PC-3 (cell line): ENCODE results near the gene RCOR1. TPM values are rescaled to one million over a fixed set of nuclear protein-coding genes. Genes with fewer than 3 reads are reported as not detected.

Experiments used
- ATAC-seq: fragments of 200-7000 bp; cut with Tn5 transposase; 2 replicates; pipeline ENCODE4 v1.9.1; 2020; ENCODE audit warnings: mild to moderate bottlenecking, moderate library complexity
- BruUV-seq: library from RNA; stranded (reverse); fragments of 400-500 nt; replicated peaks from 2 replicates; lab custom pipeline; 2021; lab: Mats Ljungman, UMichigan
- CTCF ChIA-PET: fragments of 300-600 bp; sonication (Branson Sonifier 250); formaldehyde crosslinking; loops from one replicate; lab custom pipeline; 2022; ENCODE audit warnings: antibody characterized with exemption; lab: Charles Lee
- POLR2A ChIA-PET: fragments of 300-600 bp; sonication (Branson Sonifier 250); formaldehyde crosslinking; loops from one replicate; lab custom pipeline; 2022; ENCODE audit warnings: antibody characterized with exemption; ENCODE audit not compliant: unreplicated experiment; lab: Charles Lee
- DNase-seq: peaks from one replicate; pipeline ENCODE4 v3.0.0-alpha.2; 2015
- H2AFZ ChIP-seq: fragments of 300-600 bp; sonication (generic); 2 replicates; pipeline ENCODE4 v1.6.0; 2016; ENCODE audit warnings: antibody characterized with exemption, low read length
- H3F3A ChIP-seq: fragments of 300-600 bp; sonication (generic); one replicate; pipeline ENCODE4 v1.6.0; 2017; ENCODE audit warnings: antibody characterized with exemption, low read length, control low read depth, mild to moderate bottlenecking; ENCODE audit not compliant: unreplicated experiment
- H3K27ac ChIP-seq: fragments of 300-600 bp; sonication (generic); 2 replicates; pipeline ENCODE4 v1.5.1; 2016; ENCODE audit warnings: mild to moderate bottlenecking, low read length
- H3K27me3 ChIP-seq: fragments of 300-600 bp; sonication (generic); 2 replicates; pipeline ENCODE4 v1.6.1; 2016; ENCODE audit warnings: low read length, mixed read lengths
- H3K36me3 ChIP-seq: fragments of 300-600 bp; sonication (generic); 2 replicates; pipeline ENCODE4 v1.6.1; 2016; ENCODE audit warnings: low read depth, mixed run types, low read length, mixed read lengths
- H3K4me1 ChIP-seq: fragments of 300-600 bp; sonication (generic); 2 replicates; pipeline ENCODE4 v1.5.1; 2016; ENCODE audit warnings: low read length; ENCODE audit not compliant: insufficient read depth
- H3K4me2 ChIP-seq: fragments of 300-600 bp; sonication (generic); 2 replicates; pipeline ENCODE4 v1.6.0; 2016; ENCODE audit warnings: low read length
- H3K4me3 ChIP-seq: fragments of 300-600 bp; sonication (generic); 2 replicates; pipeline ENCODE4 v1.5.1; 2016; ENCODE audit warnings: mild to moderate bottlenecking, low read length, mixed read lengths
- H3K79me2 ChIP-seq: fragments of 300-600 bp; sonication (generic); 2 replicates; pipeline ENCODE4 v1.6.1; 2017; ENCODE audit warnings: low read length, mixed read lengths
- H3K9ac ChIP-seq: fragments of 300-600 bp; sonication (generic); 2 replicates; pipeline ENCODE4 v1.6.0; 2016; ENCODE audit warnings: mild to moderate bottlenecking, low read length
- H3K9me2 ChIP-seq: fragments of 300-600 bp; sonication (generic); replicated peaks from 2 replicates; pipeline ENCODE4 v1.6.1; 2016; ENCODE audit warnings: mixed run types, low read length, mixed read lengths
- H3K9me3 ChIP-seq: fragments of 300-600 bp; sonication (generic); 2 replicates; pipeline ENCODE4 v1.6.1; 2016; ENCODE audit warnings: low read length, mixed read lengths
- H4K20me1 ChIP-seq: fragments of 300-600 bp; sonication (generic); 2 replicates; pipeline ENCODE4 v1.6.1; 2016; ENCODE audit warnings: low read length, mixed read lengths
- CTCF ChIP-seq: fragments of 300-600 bp; sonication (generic); conservative IDR thresholded peaks from 2 replicates; pipeline ENCODE4 v1.5.1; 2017; ENCODE audit warnings: antibody characterized with exemption, low read depth, mild to moderate bottlenecking, low read length
- EZH2 ChIP-seq: fragments of 300-600 bp; sonication (generic); IDR thresholded peaks from one replicate; pipeline ENCODE4 v1.6.1; 2017; ENCODE audit warnings: antibody characterized with exemption, mild to moderate bottlenecking, low read length; ENCODE audit not compliant: unreplicated experiment
- EZH2phosphoT487 ChIP-seq: fragments of 300-600 bp; sonication (generic); IDR thresholded peaks from 2 replicates; pipeline ENCODE4 v1.6.1; 2018; ENCODE audit warnings: mild to moderate bottlenecking, antibody characterized with exemption, low read length, borderline replicate concordance
- intact Hi-C: fragments of 100-400 bp; cut with micrococcal nuclease; formaldehyde crosslinking; loops from 2 replicates; pipeline ENCODE4 v1.9.0; 2023
- total RNA-seq: library from RNA; depleted of rRNA; stranded (reverse); fragments of >200 nt; gene quantifications from 2 replicates; pipeline ENCODE4 v1.2.3, GENCODE V29; 2014

The RCOR1 gene
- total RNA-seq, 1 experiment from 2014 or later = 22.2 TPM

- H3K4me3 ChIP-seq = no peak overlapping the region
- 0 out of 2 replicates have a peak, but pooled peaks cover 2% of the 10 kb centered on the region for H3K4me1 ChIP-seq
- no peaks in the 10 kb centered on the region for H3K9me2 ChIP-seq
- intact Hi-C loops = no loop called here
- no peak overlapping the region for H2AFZ ChIP-seq
- no peak overlapping the region for H3K4me2 ChIP-seq
- no TSS peak for BruUV-seq
- CTCF ChIA-PET = interaction anchor here (1.4 kb wide), 1 partner anchor 35 kb away, joined by 4 read pairs; no protein-coding TSS in a partner anchor
- peaks cover 6% of the 10 kb centered on the region; the same call in 1 of the 2 replicates for H3K36me3 ChIP-seq
- H3K79me2 ChIP-seq = peaks cover 96% of the 10 kb centered on the region
- no peak overlapping the region for H3K9ac ChIP-seq
- TF ChIP-seq EZH2phosphoT487 (no peak), CTCF (no peak), EZH2 (no peak)
- H3K9me3 ChIP-seq = no peaks in the 10 kb centered on the region
- POLR2A ChIA-PET = interaction anchor here (0.7 kb wide), 1 partner anchor 14 kb away, joined by 7 read pairs; no protein-coding TSS in a partner anchor
- no peaks in the 10 kb centered on the region for H3F3A ChIP-seq
- ATAC-seq (peak; percentile 31), DNase-seq (no peak)
- H3K27ac ChIP-seq = no peak overlapping the region
- peaks cover 50% of the 10 kb centered on the region for H4K20me1 ChIP-seq
- H3K27me3 ChIP-seq = no peaks in the 10 kb centered on the region
Measured at GRCh38 chr14:102629808-102630350, 37.4 kb downstream of the RCOR1 start.

- DNase-seq (no peak), ATAC-seq (peak; percentile 13; the same call in 1 of the 2 replicates)
- Histone ChIP-seq H3K4me1 (0 out of 2 replicates have a peak, but pooled peaks cover 2% of the 10 kb centered on the region), H3K27ac (no peak overlapping the region), H3K9me2 (no peaks in the 10 kb centered on the region), H3K27me3 (no peaks in the 10 kb centered on the region), H2AFZ (no peak overlapping the region), H3K36me3 (peaks cover 6% of the 10 kb centered on the region; the same call in 1 of the 2 replicates), H3K9ac (no peak overlapping the region), H3F3A (no peaks in the 10 kb centered on the region), H3K79me2 (peaks cover 95% of the 10 kb centered on the region), H3K4me2 (no peak overlapping the region), H3K4me3 (no peak overlapping the region), H4K20me1 (peaks cover 50% of the 10 kb centered on the region), H3K9me3 (no peaks in the 10 kb centered on the region)
- intact Hi-C loops = no loop called here
- ChIA-PET POLR2A (no interaction called here), CTCF (interaction anchor here (1.4 kb wide), 1 partner anchor 36 kb away, joined by 4 read pairs; no protein-coding TSS in a partner anchor)
- no peak for TF ChIP-seq EZH2
- no peak for TF ChIP-seq CTCF
- no peak for TF ChIP-seq EZH2phosphoT487
- BruUV-seq = no TSS peak
Measured at GRCh38 chr14:102630405-102630804, 38.0 kb downstream of the RCOR1 start.

GRCh38 chr14:102630881-102631280 is 38.4 kb downstream of the RCOR1 start:
- TF ChIP-seq CTCF = no peak
- TF ChIP-seq EZH2 = no peak
- no peak for TF ChIP-seq EZH2phosphoT487
- H3K9ac ChIP-seq = no peak overlapping the region
- no peaks in the 10 kb centered on the region for H3K9me2 ChIP-seq
- peaks cover 95% of the 10 kb centered on the region for H3K79me2 ChIP-seq
- H3K4me3 ChIP-seq = no peak overlapping the region
- H3K36me3 ChIP-seq = peaks cover 6% of the 10 kb centered on the region; the same call in 1 of the 2 replicates
- H3K4me2 ChIP-seq = no peak overlapping the region
- DNase-seq (no peak), ATAC-seq (no peak)
- POLR2A ChIA-PET = no interaction called here
- peaks cover 46% of the 10 kb centered on the region for H4K20me1 ChIP-seq
- no TSS peak for BruUV-seq
- H3K27me3 ChIP-seq = no peaks in the 10 kb centered on the region
- no peak overlapping the region for H3K27ac ChIP-seq
- CTCF ChIA-PET = interaction anchor here (1.4 kb wide), 1 partner anchor 36 kb away, joined by 4 read pairs; no protein-coding TSS in a partner anchor
- intact Hi-C loops = no loop called here
- no peaks in the 10 kb centered on the region for H3F3A ChIP-seq
- no peak overlapping the region for H2AFZ ChIP-seq
- 0 out of 2 replicates have a peak, but pooled peaks cover 2% of the 10 kb centered on the region for H3K4me1 ChIP-seq
- no peaks in the 10 kb centered on the region for H3K9me3 ChIP-seq
